ENCODE measurements around the gene PLCZ1. TPM values are rescaled to one million over a fixed set of nuclear protein-coding genes. Genes with fewer than 3 reads are reported as not detected.

Gene PLCZ1
- total RNA-seq, 1 experiment from 2014 or later, result not detected

DNA sequence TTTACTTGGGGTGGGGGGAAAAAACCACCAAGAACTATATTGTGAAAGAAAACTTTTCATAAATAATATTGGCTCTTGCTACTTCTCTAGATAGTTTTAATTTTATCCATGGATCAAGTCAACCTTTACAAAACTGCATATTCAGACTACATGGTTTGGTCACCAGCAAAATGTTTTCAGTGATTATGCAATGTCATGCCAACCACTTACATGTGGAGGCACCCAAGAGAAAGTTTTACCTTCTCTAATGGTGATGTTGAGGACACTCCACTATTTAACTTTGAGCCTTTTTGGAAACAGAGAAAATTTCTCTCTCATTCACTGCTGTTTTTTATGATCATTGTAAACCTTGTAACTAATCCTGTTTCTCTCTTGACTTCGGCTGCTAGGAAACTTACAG is 21.6 kb downstream of the PLCZ1 start:
- POLR2A ChIA-PET (ENCODE audit: low non-redundant PET), result no interaction called here
- TF ChIP-seq, protein P1, sequence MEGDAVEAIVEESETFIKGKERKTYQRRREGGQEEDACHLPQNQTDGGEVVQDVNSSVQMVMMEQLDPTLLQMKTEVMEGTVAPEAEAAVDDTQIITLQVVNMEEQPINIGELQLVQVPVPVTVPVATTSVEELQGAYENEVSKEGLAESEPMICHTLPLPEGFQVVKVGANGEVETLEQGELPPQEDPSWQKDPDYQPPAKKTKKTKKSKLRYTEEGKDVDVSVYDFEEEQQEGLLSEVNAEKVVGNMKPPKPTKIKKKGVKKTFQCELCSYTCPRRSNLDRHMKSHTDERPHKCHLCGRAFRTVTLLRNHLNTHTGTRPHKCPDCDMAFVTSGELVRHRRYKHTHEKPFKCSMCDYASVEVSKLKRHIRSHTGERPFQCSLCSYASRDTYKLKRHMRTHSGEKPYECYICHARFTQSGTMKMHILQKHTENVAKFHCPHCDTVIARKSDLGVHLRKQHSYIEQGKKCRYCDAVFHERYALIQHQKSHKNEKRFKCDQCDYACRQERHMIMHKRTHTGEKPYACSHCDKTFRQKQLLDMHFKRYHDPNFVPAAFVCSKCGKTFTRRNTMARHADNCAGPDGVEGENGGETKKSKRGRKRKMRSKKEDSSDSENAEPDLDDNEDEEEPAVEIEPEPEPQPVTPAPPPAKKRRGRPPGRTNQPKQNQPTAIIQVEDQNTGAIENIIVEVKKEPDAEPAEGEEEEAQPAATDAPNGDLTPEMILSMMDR (conservative IDR thresholded peaks at IDR 0.05; ENCODE audit: low read depth, low read length), result no peak

DNA sequence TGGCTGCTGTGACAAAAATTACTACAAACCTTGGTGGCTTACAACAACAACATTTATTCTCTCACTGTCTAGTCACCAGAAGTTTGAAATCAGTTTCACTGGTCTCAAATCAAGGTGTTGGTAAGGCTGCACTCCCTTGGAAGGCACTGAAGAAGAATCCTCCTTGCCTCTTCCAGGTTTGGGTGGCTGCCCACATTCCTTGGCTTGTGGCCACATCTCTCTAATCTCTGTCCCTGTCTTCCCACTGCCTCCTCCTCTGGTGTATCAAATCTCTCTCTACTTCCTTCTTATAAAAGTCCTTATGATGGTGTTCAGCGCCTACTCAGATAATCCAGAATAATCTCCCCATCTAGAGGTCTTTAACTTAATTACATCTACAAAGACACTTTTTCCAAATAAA is 31.0 kb downstream of the PLCZ1 start:
- H3K4me3 ChIP-seq (ENCODE audit: low read depth, low read length, poor library complexity, severe bottlenecking), result no peak overlapping the region
- ChIA-PET POLR2A (ENCODE audit: low non-redundant PET) (no interaction called here), CTCF (no interaction called here)
- H3K9me3 ChIP-seq (ENCODE audit: low read depth, low read length, poor library complexity, severe bottlenecking), result no peaks in the 10 kb centered on the region
- no peaks in the 10 kb centered on the region for H3K27me3 ChIP-seq (replicated peaks; ENCODE audit: insufficient read depth, low read depth, low read length, poor library complexity)
- no peak overlapping the region for H3K27ac ChIP-seq (ENCODE audit: low read depth, low read length, poor library complexity, severe bottlenecking)
- no peaks in the 10 kb centered on the region for H3K36me3 ChIP-seq (ENCODE audit: insufficient read depth, low read length, poor library complexity, severe bottlenecking)
- H3K4me1 ChIP-seq (ENCODE audit: insufficient read depth, low read length, poor library complexity, severe bottlenecking), result no peaks in the 10 kb centered on the region
- no peak for TF ChIP-seq EZH2 (IDR thresholded peaks at IDR 0.05; ENCODE audit: borderline replicate concordance, low read depth, low read length, poor library complexity, severe bottlenecking)
- TF ChIP-seq, protein P1 (conservative IDR thresholded peaks at IDR 0.05; ENCODE audit: low read depth, low read length), result no peak
- no peak for DNase-seq (ENCODE audit: low spot score)
- no TSS peak for BruUV-seq (replicated peaks)
- intact Hi-C loops (cut with micrococcal nuclease; ENCODE audit: unreplicated experiment), result no loop called here

More for the DNA sequence above, 21.6 kb downstream of the PLCZ1 start:
- Histone ChIP-seq H3K36me3 (ENCODE audit: insufficient read depth, low read length, poor library complexity, severe bottlenecking) (no peaks in the 10 kb centered on the region), H3K9me3 (ENCODE audit: low read depth, low read length, poor library complexity, severe bottlenecking) (no peaks in the 10 kb centered on the region), H3K4me3 (ENCODE audit: low read depth, low read length, poor library complexity, severe bottlenecking) (no peak overlapping the region), H3K27ac (ENCODE audit: low read depth, low read length, poor library complexity, severe bottlenecking) (no peak overlapping the region), H3K27me3 (replicated peaks; ENCODE audit: insufficient read depth, low read depth, low read length, poor library complexity) (no peaks in the 10 kb centered on the region), H3K4me1 (ENCODE audit: insufficient read depth, low read length, poor library complexity, severe bottlenecking) (no peaks in the 10 kb centered on the region)
- CTCF ChIA-PET, result no interaction called here
- intact Hi-C loops (cut with micrococcal nuclease; ENCODE audit: unreplicated experiment), result no loop called here
- no TSS peak for BruUV-seq (replicated peaks)
- DNase-seq (ENCODE audit: low spot score), result no peak

GRCh38 chr12:18703911-18704310 is 33.9 kb downstream of the PLCZ1 start:
- H3K36me3 ChIP-seq (ENCODE audit: insufficient read depth, low read length, poor library complexity, severe bottlenecking), result no peaks in the 10 kb centered on the region
- no peaks in the 10 kb centered on the region for H3K27me3 ChIP-seq (replicated peaks; ENCODE audit: insufficient read depth, low read depth, low read length, poor library complexity)
- H3K27ac ChIP-seq (ENCODE audit: low read depth, low read length, poor library complexity, severe bottlenecking), result no peak overlapping the region
- no peak for DNase-seq (ENCODE audit: low spot score)
- BruUV-seq (replicated peaks), result no TSS peak
- TF ChIP-seq, protein P1 (conservative IDR thresholded peaks at IDR 0.05; ENCODE audit: low read depth, low read length), result no peak
- no peak for TF ChIP-seq EZH2 (IDR thresholded peaks at IDR 0.05; ENCODE audit: borderline replicate concordance, low read depth, low read length, poor library complexity, severe bottlenecking)
- H3K9me3 ChIP-seq (ENCODE audit: low read depth, low read length, poor library complexity, severe bottlenecking), result no peaks in the 10 kb centered on the region
- ChIA-PET CTCF (no interaction called here), POLR2A (ENCODE audit: low non-redundant PET) (no interaction called here)
- H3K4me3 ChIP-seq (ENCODE audit: low read depth, low read length, poor library complexity, severe bottlenecking), result no peak overlapping the region
- no peaks in the 10 kb centered on the region for H3K4me1 ChIP-seq (ENCODE audit: insufficient read depth, low read length, poor library complexity, severe bottlenecking)
- intact Hi-C loops (cut with micrococcal nuclease; ENCODE audit: unreplicated experiment), result no loop called here

Data from A673 (cell line).